HEK293 (cell line): ENCODE results near the gene AP3B1.

ENCODE experiments used
- CTCF ChIA-PET: fragments of 350-600 bp; formaldehyde crosslinking; extraction: SDS; loops from one replicate; lab custom pipeline; 2021; ENCODE audit warnings: antibody characterized with exemption; lab: Yijun Ruan, JAX
- POLR2A ChIA-PET: fragments of 300-600 bp; formaldehyde crosslinking; extraction: SDS; loops from one replicate; lab custom pipeline; 2020; ENCODE audit warnings: antibody characterized with exemption, inconsistent platforms; lab: Yijun Ruan, JAX
- H3K27ac ChIP-seq: fragments of 200-500 bp; sonication (Bioruptor generic); 2 replicates; pipeline ENCODE4 v1.5.1; 2014; ENCODE audit warnings: low read depth, low read length, control low read depth, inconsistent platforms; ENCODE audit errors: extremely low read depth
- H3K36me3 ChIP-seq, 2 experiments: fragments of 200-500 bp in 1 of 2; sonication (Bioruptor generic) in 1 of 2; 1 replicate in 1 of 2; 2 replicates in 1 of 2; pipeline ENCODE4 v1.5.1; 2014 to 2017; ENCODE audit warnings: inconsistent platforms in 2 of 2, low read length in 2 of 2; ENCODE audit not compliant: control insufficient read depth in 2 of 2, insufficient read depth in 1 of 2
- H3K4me1 ChIP-seq: fragments of 200-500 bp; sonication (Bioruptor generic); 2 replicates; pipeline ENCODE4 v1.5.1; 2014; ENCODE audit warnings: mild to moderate bottlenecking, low read length, inconsistent platforms; ENCODE audit not compliant: control insufficient read depth, insufficient read depth
- H3K4me3 ChIP-seq: 2 replicates; pipeline ENCODE4 v1.5.1; 2011; ENCODE audit warnings: low read depth, mild to moderate bottlenecking, control low read depth, low read length, moderate library complexity
- H3K9me3 ChIP-seq: fragments of 200-500 bp; sonication (Bioruptor generic); 2 replicates; pipeline ENCODE4 v1.5.1; 2014; ENCODE audit warnings: low read depth, low read length, inconsistent platforms; ENCODE audit not compliant: control insufficient read depth, insufficient read depth
- HOXD13 ChIP-seq: sonication (generic); formaldehyde crosslinking; IDR thresholded peaks from 2 replicates; pipeline ENCODE4 v1.8.0; 2022; ENCODE audit warnings: missing genetic modification reagents, borderline replicate concordance
- PRDM1 ChIP-seq: fragments of 450-650 bp; formaldehyde crosslinking; IDR thresholded peaks from 2 replicates; pipeline ENCODE4; 2016; ENCODE audit warnings: missing biosample characterization, missing genetic modification characterization
- ZBTB17 ChIP-seq: fragments of 450-650 bp; formaldehyde crosslinking; IDR thresholded peaks from 2 replicates; pipeline ENCODE4 v1.5.1; 2016; ENCODE audit warnings: missing biosample characterization, missing genetic modification characterization
- ZBTB20 ChIP-seq: fragments of 450-650 bp; formaldehyde crosslinking; IDR thresholded peaks from 2 replicates; pipeline ENCODE4 v1.5.1; 2016; ENCODE audit warnings: missing biosample characterization, missing genetic modification characterization
- ZEB2 ChIP-seq: fragments of 450-650 bp; formaldehyde crosslinking; IDR thresholded peaks from 2 replicates; pipeline ENCODE4 v1.5.1; 2016; ENCODE audit warnings: missing biosample characterization, missing genetic modification characterization
- ZFP37 ChIP-seq: fragments of 450-650 bp; formaldehyde crosslinking; IDR thresholded peaks from 2 replicates; pipeline ENCODE4 v1.5.1; 2016; ENCODE audit warnings: missing biosample characterization, missing genetic modification characterization
- ZIC2 ChIP-seq: fragments of 450-650 bp; formaldehyde crosslinking; IDR thresholded peaks from 2 replicates; pipeline ENCODE4 v1.5.1; 2016; ENCODE audit warnings: missing biosample characterization, missing genetic modification characterization
- ZNF175 ChIP-seq: fragments of 450-650 bp; formaldehyde crosslinking; IDR thresholded peaks from 2 replicates; pipeline ENCODE4 v1.5.1; 2016; ENCODE audit warnings: missing biosample characterization, missing genetic modification characterization
- ZNF302 ChIP-seq: fragments of 450-650 bp; formaldehyde crosslinking; IDR thresholded peaks from 2 replicates; pipeline ENCODE4 v1.5.1; 2016; ENCODE audit warnings: missing biosample characterization, missing genetic modification characterization, low read depth
- ZNF37A ChIP-seq: fragments of 450-650 bp; IDR thresholded peaks from 2 replicates; pipeline ENCODE4 v1.5.1; 2018; ENCODE audit warnings: missing biosample characterization, missing genetic modification characterization
- ZNF423 ChIP-seq: fragments of 450-650 bp; formaldehyde crosslinking; IDR thresholded peaks from 2 replicates; pipeline ENCODE4 v1.5.1; 2016; ENCODE audit warnings: missing biosample characterization, missing genetic modification characterization
- ZNF449 ChIP-seq: fragments of 450-650 bp; formaldehyde crosslinking; IDR thresholded peaks from 2 replicates; pipeline ENCODE4 v1.5.1; 2017; ENCODE audit warnings: missing biosample characterization, mild to moderate bottlenecking, missing genetic modification characterization, moderate library complexity
- ZNF514 ChIP-seq: fragments of 450-650 bp; formaldehyde crosslinking; IDR thresholded peaks from 2 replicates; pipeline ENCODE4 v1.5.1; 2016; ENCODE audit warnings: missing biosample characterization, missing genetic modification characterization
- ZNF521 ChIP-seq: fragments of 450-650 bp; formaldehyde crosslinking; IDR thresholded peaks from 2 replicates; pipeline ENCODE4 v1.5.1; 2017; ENCODE audit warnings: missing biosample characterization, mild to moderate bottlenecking, missing genetic modification characterization
- ZNF585B ChIP-seq: fragments of 450-650 bp; formaldehyde crosslinking; IDR thresholded peaks from 2 replicates; pipeline ENCODE4 v1.5.1; 2016; ENCODE audit warnings: missing biosample characterization, missing genetic modification characterization
- ZNF610 ChIP-seq: fragments of 450-650 bp; formaldehyde crosslinking; IDR thresholded peaks from 2 replicates; pipeline ENCODE4 v1.5.1; 2016; ENCODE audit warnings: missing biosample characterization, missing genetic modification characterization, borderline replicate concordance
- ZNF747 ChIP-seq: fragments of 450-650 bp; formaldehyde crosslinking; IDR thresholded peaks from 2 replicates; pipeline ENCODE4 v1.5.1; 2016; ENCODE audit warnings: missing biosample characterization, missing genetic modification characterization
- ZNF843 ChIP-seq: fragments of 450-650 bp; formaldehyde crosslinking; IDR thresholded peaks from 2 replicates; pipeline ENCODE4 v1.5.1; 2016; ENCODE audit warnings: missing biosample characterization, missing genetic modification characterization
- TF ChIP-seq, protein P1 (sequence below): fragments of 450-650 bp; formaldehyde crosslinking; IDR thresholded peaks from 2 replicates; pipeline ENCODE4 v1.5.1; 2016; ENCODE audit warnings: missing biosample characterization, missing genetic modification characterization
- TF ChIP-seq, protein P2 (sequence below): fragments of 450-650 bp; IDR thresholded peaks from 2 replicates; pipeline ENCODE4 v1.5.1; 2018; ENCODE audit warnings: missing biosample characterization, mild to moderate bottlenecking, missing genetic modification characterization

Gene AP3B1

GRCh38 chr5:77994943-77995342 lies 299.6 kb downstream of the AP3B1 start (continued):
- TF ChIP-seq, protein P1, sequence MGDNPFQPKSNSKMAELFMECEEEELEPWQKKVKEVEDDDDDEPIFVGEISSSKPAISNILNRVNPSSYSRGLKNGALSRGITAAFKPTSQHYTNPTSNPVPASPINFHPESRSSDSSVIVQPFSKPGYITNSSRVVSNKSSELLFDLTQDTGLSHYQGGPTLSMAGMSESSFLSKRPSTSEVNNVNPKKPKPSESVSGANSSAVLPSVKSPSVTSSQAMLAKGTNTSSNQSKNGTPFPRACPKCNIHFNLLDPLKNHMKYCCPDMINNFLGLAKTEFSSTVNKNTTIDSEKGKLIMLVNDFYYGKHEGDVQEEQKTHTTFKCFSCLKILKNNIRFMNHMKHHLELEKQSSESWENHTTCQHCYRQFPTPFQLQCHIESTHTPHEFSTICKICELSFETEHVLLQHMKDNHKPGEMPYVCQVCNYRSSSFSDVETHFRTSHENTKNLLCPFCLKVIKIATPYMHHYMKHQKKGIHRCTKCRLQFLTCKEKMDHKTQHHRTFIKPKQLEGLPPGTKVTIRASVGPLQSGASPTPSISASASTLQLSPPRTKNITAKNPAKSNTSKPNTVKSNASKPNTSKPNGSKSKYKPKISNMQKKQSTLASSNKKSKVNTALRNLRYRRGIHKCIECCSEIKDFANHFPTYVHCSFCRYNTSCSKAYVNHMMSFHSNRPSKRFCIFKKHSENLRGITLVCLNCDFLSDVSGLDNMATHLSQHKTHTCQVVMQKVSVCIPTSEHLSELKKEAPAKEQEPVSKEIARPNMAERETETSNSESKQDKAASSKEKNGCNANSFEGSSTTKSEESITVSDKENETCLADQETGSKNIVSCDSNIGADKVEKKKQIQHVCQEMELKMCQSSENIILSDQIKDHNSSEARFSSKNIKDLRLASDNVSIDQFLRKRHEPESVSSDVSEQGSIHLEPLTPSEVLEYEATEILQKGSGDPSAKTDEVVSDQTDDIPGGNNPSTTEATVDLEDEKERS (tag by site-specific recombination), result no peak
- TF ChIP-seq ZNF302, result no peak
- TF ChIP-seq ZNF610 (tag by site-specific recombination), result 0 out of 2 replicates have a peak, but pooled peaks have one; percentile 27
- TF ChIP-seq ZNF175, result no peak
- peak; percentile 94 for TF ChIP-seq ZNF843 (tag by site-specific recombination)
- TF ChIP-seq ZNF585B (tag by site-specific recombination), result no peak
- no peak for TF ChIP-seq ZFP37
- TF ChIP-seq ZEB2 (tag by site-specific recombination), result peak; percentile 33; the same call in 1 of the 2 replicates
- TF ChIP-seq ZNF37A (tag by site-specific recombination), result no peak
- no peak for TF ChIP-seq ZNF747 (tag by site-specific recombination)
- no peak for TF ChIP-seq ZNF514 (tag by site-specific recombination)

GRCh38 chr5:77993855-77994318 lies 300.6 kb downstream of the AP3B1 start:
- no peaks in the 10 kb centered on the region for H3K9me3 ChIP-seq
- ChIA-PET CTCF (no interaction called here), POLR2A (no interaction called here)
- H3K4me1 ChIP-seq, result peaks cover 9% of the 10 kb centered on the region
- no peaks in the 10 kb centered on the region; a peak in 1 of 3 replicates for H3K36me3 ChIP-seq
- TF ChIP-seq ZNF521 (no peak), ZNF423 (tag by site-specific recombination) (0 out of 2 replicates have a peak, but pooled peaks have one; percentile 11), ZIC2 (peak; percentile 94), HOXD13 (CRISPR knock-in tag) (no peak), ZNF449 (tag by site-specific recombination) (peak; percentile 53; the same call in 1 of the 2 replicates)
- H3K4me3 ChIP-seq, result no peak overlapping the region
- H3K27ac ChIP-seq, result no peak overlapping the region

DNA sequence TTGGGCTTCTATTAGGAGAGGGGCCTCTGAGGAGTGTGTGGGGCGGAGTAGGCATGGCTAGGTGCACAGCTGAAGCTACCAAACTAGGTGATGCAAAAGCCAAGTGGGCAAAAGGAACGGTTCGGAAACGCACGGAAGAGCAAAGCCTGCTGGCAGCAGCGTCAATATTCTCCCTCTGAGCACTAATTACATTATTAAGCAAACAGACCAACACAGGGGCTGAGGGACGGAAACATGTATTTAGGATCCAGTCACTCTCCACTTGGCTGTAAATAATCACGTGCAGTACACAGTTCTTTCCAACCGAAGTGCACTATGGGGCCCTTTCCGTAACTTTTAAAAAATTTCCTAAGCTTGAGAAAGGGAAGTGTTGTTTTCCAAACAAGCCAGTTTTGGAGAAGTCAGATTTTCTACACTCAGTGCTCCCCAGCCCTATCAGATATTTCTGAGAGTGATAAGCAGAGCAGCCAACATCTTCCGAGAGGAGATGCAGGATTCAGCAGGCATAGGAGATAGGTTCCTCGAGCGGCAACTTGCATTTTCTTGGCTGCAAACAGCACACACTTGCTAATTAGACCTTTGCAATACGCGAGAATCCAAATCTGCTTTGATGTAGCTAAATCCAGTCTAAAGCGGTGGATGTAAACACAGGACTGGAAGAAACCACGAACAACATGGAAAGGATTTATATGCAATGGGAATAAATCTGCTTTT lies 301.2 kb downstream of the AP3B1 start:
- no peak overlapping the region for H3K27ac ChIP-seq
- H3K4me1 ChIP-seq, result peaks cover 9% of the 10 kb centered on the region
- H3K36me3 ChIP-seq, result no peaks in the 10 kb centered on the region; a peak in 1 of 3 replicates
- no peak overlapping the region for H3K4me3 ChIP-seq
- ChIA-PET CTCF (interaction anchor here (0.9 kb wide), 1 partner anchor 169 kb away, joined by 3 read pairs; no protein-coding TSS in a partner anchor), POLR2A (no interaction called here)
- no peaks in the 10 kb centered on the region for H3K9me3 ChIP-seq
- peak; percentile 13; the same call in 1 of the 2 replicates for TF ChIP-seq ZBTB17
- no peak for TF ChIP-seq PRDM1
- no peak for TF ChIP-seq ZEB2 (tag by site-specific recombination)
- TF ChIP-seq, protein P2, sequence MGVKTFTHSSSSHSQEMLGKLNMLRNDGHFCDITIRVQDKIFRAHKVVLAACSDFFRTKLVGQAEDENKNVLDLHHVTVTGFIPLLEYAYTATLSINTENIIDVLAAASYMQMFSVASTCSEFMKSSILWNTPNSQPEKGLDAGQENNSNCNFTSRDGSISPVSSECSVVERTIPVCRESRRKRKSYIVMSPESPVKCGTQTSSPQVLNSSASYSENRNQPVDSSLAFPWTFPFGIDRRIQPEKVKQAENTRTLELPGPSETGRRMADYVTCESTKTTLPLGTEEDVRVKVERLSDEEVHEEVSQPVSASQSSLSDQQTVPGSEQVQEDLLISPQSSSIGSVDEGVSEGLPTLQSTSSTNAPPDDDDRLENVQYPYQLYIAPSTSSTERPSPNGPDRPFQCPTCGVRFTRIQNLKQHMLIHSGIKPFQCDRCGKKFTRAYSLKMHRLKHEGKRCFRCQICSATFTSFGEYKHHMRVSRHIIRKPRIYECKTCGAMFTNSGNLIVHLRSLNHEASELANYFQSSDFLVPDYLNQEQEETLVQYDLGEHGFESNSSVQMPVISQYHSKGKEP (tag by site-specific recombination), result peak; percentile 64
- TF ChIP-seq ZBTB20, result peak; percentile 55
